GM12891 (cell line): ENCODE results near the gene HNRNPA2B1.

Experiments
- POLR2A ChIP-seq: IDR thresholded peaks from 2 replicates; pipeline ENCODE4 v1.6.1; 2011; ENCODE audit warnings: low read depth, low read length, control low read depth
- POLR2AphosphoS5 ChIP-seq: IDR thresholded peaks from 2 replicates; pipeline ENCODE4 v1.6.1; 2011; ENCODE audit warnings: low read depth, low read length, control low read depth
- POU2F2 ChIP-seq: IDR thresholded peaks from 2 replicates; pipeline ENCODE4 v1.6.1; 2011; ENCODE audit warnings: low read depth, mild to moderate bottlenecking, control low read depth, low read length, moderate library complexity
- SPI1 ChIP-seq: IDR thresholded peaks from 2 replicates; pipeline ENCODE4 v1.6.1; 2011; ENCODE audit warnings: low read depth, low read length, control low read depth
- TAF1 ChIP-seq: IDR thresholded peaks from 2 replicates; pipeline ENCODE4 v1.6.1; 2011; ENCODE audit warnings: low read depth, low read length, control low read depth

GRCh38 chr7:26156451-26157420 is 43.8 kb downstream of the HNRNPA2B1 start:
- TF ChIP-seq TAF1, result no peak
- TF ChIP-seq POLR2A, result peak; percentile 57
- TF ChIP-seq POLR2AphosphoS5, result no peak
- TF ChIP-seq SPI1, result peak; percentile 68
- no peak for TF ChIP-seq POU2F2
